ENCODE measurements around the gene CD22.

Gene CD22

DNA sequence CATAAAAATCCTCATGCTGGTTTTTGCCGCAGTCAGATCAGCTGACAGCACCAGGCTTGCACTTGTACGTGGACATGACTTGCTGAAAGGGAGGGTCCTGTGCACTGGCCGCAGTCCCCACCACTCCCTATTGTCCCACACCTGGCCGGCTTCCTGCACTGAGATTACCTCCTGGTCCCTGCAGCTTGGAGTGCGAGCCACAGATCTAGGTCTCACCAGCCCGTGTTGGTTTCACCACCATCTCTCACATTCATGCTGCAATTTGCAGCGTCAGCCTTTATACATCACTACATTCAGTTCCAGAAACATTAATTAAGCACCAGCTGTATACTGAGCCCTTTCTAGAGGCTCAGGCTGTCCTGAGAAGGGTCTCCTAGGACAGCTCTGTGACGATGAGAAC, 15.0 kb upstream of the CD22 start:
- DNase-seq (ENCODE audit: low read depth in 2 of 2) = no peak

- no peak for DNase-seq (ENCODE audit: low read depth in 2 of 2)
These were observed 14.0 kb upstream of the CD22 start for GRCh38 chr19:35314858-35315470.

DNA sequence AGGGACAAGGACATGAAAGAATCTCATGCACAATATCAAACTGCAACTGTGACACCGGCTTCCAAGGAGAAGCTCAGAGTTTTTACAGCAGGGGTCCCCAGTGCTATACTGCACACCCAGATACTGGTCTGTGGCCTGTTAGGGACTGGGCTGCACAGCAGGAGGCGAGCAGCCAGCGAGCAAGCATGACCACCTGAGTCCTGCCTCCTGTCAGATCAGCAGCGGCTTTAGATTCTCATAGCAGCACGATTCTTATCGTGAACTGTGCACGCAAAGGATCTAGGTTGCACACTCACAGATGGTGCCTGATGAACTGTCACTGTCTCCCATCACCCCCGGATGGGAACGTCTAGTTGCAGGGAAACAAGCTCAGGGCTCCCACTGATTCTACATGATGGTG, 13.1 kb upstream of the CD22 start:
- no peak for DNase-seq (ENCODE audit: low read depth in 2 of 2)

GRCh38 chr19:35316560-35316959, 12.4 kb upstream of the CD22 start:
- no peak for DNase-seq (ENCODE audit: low read depth in 2 of 2)

DNA sequence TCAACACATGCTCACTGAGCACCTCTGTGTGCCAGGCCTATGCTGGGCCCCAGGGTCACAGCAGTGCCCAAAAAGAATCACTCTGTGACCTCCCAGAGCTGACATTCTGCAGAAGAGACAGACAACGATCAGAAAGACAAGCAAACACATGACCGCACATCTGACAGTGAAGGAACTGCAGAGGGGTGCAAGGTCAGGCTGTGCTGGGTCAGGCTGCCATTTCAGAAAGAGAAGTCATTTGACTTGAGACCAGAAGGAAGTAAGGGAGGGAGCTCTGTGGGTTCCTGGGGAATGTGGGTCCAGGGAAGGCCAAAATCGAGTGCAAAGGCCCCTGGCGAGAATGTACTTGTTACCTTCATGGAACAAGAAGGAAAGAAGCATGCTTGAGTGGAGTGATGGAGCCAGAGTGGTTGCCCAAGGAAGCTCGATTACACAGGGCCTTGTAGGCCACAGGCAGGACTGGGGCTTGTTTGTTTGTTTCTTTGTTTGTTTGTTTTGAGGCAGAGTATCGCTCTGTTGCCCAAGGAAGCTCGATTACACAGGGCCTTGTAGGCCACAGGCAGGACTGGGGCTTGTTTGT, 11.4 kb upstream of the CD22 start:
- DNase-seq (ENCODE audit: low read depth in 2 of 2) = no peak

GRCh38 chr19:35318679-35319448, 10.1 kb upstream of the CD22 start:
- no peak for DNase-seq (ENCODE audit: low read depth in 2 of 2)

GRCh38 chr19:35320065-35320713, 8.8 kb upstream of the CD22 start:
- no peak for DNase-seq (ENCODE audit: low read depth in 2 of 2)

DNA sequence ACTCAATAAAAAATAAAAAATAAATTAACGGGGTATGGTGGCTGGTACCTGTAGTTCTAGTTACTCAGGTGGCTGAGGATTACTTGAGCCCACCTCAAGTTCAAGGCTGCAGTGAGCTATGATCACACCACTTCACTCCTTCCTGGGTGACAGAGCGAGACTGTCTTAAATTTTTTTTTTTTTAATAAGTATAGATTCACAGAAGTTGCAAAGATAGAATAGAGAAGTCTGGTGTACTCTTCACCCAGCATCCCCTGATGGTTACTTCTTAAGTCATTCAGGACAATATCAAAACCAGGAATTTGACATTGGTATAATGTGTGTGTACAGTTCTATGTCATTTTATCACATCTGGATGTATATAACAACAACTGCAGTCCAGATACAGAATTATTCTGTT, 7.7 kb upstream of the CD22 start:
- DNase-seq (ENCODE audit: low read depth in 2 of 2) = no peak

- no peak for DNase-seq (ENCODE audit: low read depth in 2 of 2)
These were observed 7.0 kb upstream of the CD22 start for GRCh38 chr19:35322014-35322413.

DNA sequence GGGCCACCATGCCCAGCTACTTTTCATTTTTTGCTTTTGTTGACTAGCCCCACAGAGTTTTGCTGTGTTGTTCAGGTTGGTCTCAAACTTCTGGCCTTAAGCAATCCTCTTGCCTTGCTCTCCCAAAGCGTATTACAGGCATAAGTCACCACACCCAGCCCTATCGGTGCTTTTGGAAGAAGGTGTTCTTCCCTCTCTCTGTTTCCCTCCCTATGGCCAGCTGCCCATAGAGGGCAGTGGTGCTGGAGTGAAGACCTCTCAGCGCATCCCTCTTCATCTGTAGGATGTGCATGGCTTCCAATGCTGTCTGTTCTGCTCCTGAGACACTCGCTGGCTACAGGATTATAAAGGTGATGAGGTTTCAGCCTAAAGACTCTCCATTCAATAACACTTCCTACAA, 1.3 kb upstream of the CD22 start:
- DNase-seq (ENCODE audit: low read depth in 2 of 2) = no peak

- DNase-seq (ENCODE audit: low read depth in 2 of 2) = no peak
These were observed 336 bp downstream of the CD22 start for GRCh38 chr19:35329323-35329722.

DNA sequence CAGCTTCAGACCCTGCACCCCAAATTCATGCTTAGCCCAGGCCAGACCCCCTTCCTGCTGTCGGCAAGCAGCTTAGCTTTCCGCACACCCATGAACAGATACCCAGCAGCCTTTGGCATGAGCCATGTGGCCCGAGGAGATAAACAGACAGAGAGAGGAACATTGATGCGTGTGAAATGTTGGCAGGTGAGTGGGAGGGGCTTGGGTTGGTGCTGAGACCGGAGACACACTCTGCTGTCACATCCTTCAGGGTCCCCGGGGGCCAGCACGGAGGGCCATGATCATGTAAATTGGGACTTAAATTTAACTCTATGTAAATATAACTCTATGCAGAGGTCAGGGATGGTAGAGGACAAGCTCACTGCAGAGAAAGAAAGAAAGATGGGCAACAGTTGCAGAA, 1.5 kb downstream of the CD22 start:
- DNase-seq (ENCODE audit: low read depth in 2 of 2) = no peak

DNA sequence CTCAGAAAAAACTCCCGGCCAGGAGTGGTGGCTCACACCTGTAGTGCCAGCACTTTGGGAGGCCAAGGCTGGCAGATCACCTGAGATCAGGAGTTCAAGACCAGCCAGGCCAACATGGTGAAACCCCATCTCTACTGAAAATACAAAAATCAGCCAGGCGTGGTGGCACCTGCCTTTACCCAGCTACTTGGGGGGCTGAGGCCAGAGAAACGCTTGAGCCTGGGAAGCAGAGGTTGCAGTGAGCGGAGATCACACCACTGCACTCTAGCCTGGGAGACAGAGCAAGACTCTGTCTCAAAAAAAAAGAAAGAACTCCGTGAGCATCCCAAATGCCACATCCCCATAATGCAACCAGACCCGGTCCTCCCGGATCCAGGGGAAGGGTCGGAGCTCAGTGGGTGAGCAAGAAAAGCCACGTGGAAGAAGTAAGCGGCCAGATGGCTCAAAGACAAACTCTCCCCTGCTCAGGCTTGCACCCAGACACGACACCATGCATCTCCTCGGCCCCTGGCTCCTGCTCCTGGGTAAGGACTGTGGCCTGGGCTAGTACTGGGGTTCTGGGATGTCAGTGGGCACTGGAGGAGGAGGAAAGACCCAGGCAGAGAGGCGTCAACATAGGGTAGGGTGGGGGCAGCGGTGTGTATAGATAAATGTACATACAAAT, 2.7 kb downstream of the CD22 start:
- DNase-seq (ENCODE audit: low read depth in 2 of 2) = no peak

DNA sequence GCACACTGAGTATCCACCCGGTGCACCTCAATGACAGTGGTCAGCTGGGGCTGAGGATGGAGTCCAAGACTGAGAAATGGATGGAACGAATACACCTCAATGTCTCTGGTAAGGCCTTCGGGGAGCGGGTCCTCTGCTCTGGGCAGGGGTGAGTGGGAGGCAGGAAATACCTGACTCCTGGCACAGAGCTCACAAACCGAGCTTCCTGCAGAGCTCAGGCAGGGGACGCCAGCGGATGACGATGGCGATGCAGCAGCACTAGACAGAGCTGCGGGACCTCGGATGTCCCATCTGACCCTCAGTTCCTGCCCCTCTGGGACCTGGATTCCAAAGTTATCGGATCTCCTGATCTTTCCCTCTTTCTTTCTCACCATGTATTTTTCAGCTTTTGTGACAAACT, 3.8 kb downstream of the CD22 start:
- DNase-seq (ENCODE audit: low read depth in 2 of 2) = peak in 1 of 2 donors; percentile 31

DNA sequence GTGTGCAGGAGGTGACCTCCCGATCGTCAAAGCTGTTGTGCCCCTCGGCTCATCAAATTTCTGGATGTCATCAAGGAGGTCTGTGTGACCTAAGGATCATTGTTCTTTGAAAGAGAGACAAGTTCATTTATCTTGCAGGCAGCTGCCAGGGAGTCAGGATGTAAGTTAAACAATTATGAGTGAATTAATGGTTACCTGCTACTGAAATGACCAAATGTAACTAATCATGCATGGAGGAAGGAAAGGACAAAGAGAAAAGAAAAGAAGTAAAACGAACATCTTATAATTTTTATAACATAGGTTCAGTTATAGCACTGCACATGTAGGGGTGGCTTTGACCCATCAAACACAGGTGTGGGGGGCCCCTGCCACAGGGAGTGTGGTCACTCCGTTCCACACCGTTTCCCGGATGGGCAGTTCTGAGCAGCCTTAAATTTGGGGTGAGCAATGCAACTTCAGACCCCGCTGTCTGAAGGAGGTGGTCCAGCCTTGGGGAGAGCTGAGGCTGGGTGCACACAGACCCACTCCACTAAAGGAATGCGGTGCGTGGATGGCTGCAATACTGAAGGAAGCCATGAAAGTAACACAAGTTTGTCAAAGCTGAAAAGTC, 5.3 kb downstream of the CD22 start:
- DNase-seq (ENCODE audit: low read depth in 2 of 2) = no peak

- no peak for DNase-seq (ENCODE audit: low read depth in 2 of 2)
These were observed 7.4 kb downstream of the CD22 start for GRCh38 chr19:35336166-35336955.

GRCh38 chr19:35337097-35337983, 8.4 kb downstream of the CD22 start:
- no peak for DNase-seq (ENCODE audit: low read depth in 2 of 2)

DNA sequence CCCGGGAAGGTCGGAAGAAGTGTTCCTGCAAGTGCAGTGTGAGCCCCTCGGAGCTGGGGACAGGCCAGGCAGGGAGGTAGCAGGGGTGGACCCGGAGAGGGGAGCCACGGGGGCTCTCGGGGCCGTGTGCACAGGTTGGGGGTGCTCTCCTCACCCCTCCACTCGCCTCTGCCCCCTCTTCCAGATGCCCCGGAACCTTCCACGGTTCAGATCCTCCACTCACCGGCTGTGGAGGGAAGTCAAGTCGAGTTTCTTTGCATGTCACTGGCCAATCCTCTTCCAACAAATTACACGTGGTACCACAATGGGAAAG, 9.0 kb downstream of the CD22 start:
- no peak for DNase-seq (ENCODE audit: low read depth in 2 of 2)

DNA sequence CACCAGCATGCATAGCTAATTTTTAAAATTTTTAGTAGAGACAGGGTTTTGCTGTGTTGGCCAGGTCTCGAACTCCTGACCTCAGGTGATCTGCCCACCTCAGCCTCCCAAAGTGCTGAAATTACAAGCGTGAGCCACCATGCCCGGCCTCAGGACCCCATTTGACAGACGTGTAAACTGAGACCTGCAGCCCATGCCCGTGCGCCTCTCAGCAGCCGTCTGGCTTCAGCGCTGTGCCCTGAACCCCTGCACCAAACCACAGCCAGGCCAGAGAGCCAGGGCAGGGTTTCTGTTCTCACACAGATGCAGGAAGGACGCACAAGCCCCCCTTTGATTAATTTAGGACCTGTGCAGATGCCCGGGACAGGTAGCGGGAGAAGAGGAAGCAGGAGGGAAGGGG, 11.4 kb downstream of the CD22 start:
- DNase-seq (ENCODE audit: low read depth in 2 of 2) = no peak

DNA sequence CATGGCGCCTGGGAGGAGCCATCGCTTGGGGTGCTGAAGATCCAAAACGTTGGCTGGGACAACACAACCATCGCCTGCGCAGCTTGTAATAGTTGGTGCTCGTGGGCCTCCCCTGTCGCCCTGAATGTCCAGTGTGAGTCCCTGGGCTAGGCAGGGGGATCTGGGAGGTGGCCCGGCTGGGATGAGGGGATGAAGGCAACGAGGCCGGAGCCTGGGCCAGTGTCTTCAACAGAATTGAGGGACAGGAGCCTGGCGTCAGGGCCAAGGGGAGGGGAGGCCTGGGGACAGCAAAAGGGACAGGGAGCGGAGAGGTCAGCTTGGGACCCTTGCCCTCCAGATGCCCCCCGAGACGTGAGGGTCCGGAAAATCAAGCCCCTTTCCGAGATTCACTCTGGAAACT, 12.0 kb downstream of the CD22 start:
- no peak for DNase-seq (ENCODE audit: low read depth in 2 of 2)
